GM12878 (cell line): ENCODE data around the gene CXCL14. TPM values are rescaled to one million over a fixed set of nuclear protein-coding genes. Genes with fewer than 3 reads are reported as not detected.

Experiments used
- ATAC-seq: fragments of 200-7000 bp; cut with Tn5 transposase; 3 replicates; pipeline ENCODE4 v1.9.1; 2020; ENCODE audit warnings: mild to moderate bottlenecking, moderate library complexity
- BruUV-seq: library from RNA; stranded (reverse); fragments of 400-500 nt; replicated peaks from 2 replicates; lab custom pipeline; 2021; lab: Mats Ljungman, UMichigan
- CTCF ChIA-PET: fragments of 300-600 bp; sonication (Branson Sonifier 250); formaldehyde crosslinking; extraction: SDS; loops from one replicate; lab custom pipeline; 2021; ENCODE audit warnings: inconsistent platforms; lab: Yijun Ruan, JAX
- POLR2A ChIA-PET: fragments of 350-600 bp; formaldehyde crosslinking; extraction: SDS; loops from one replicate; lab custom pipeline; 2021; ENCODE audit warnings: inconsistent platforms; lab: Charles Lee
- RAD21 ChIA-PET: fragments of 300-600 bp; sonication (Branson Sonifier 250); formaldehyde crosslinking; loops from one replicate; lab custom pipeline; 2023; ENCODE audit warnings: antibody characterized with exemption; ENCODE audit not compliant: unreplicated experiment; lab: Charles Lee
- SMC1A ChIA-PET: fragments of 300-600 bp; sonication (Branson Sonifier 250); formaldehyde crosslinking; loops from one replicate; lab custom pipeline; 2023; ENCODE audit not compliant: unreplicated experiment, uncharacterized antibody; lab: Charles Lee
- DNase-seq: peaks from one replicate; pipeline ENCODE4 v3.0.0-alpha.2; 2011; ENCODE audit warnings: low read depth, low spot score
- FAIRE-seq: peaks from 3 replicates; lab custom pipeline; 2011; peaks lifted over from hg19 to GRCh38; lab: Jason Lieb, UNC
- H2AFZ ChIP-seq: 2 replicates; pipeline ENCODE4 v1.6.0; 2011; ENCODE audit warnings: low read depth, low read length, control low read depth; ENCODE audit not compliant: control insufficient read depth
- H3K27ac ChIP-seq: 2 replicates; pipeline ENCODE4 v1.5.1; 2011; ENCODE audit warnings: control low read depth; ENCODE audit not compliant: control insufficient read depth, insufficient read depth
- H3K27me3 ChIP-seq, 2 experiments: replicated peaks in 1 of 2; 2 replicates each; pipeline versions ENCODE4 v1.6.0 to v1.6.1; 2011; ENCODE audit warnings: low read length in 1 of 2; ENCODE audit not compliant: control insufficient read depth in 2 of 2, insufficient read depth in 2 of 2
- H3K36me3 ChIP-seq, 2 experiments: 2 replicates each; pipeline ENCODE4 v1.5.1; 2011; ENCODE audit warnings: low read length in 1 of 2; ENCODE audit not compliant: control insufficient read depth in 2 of 2, insufficient read depth in 2 of 2
- H3K4me1 ChIP-seq: 2 replicates; pipeline ENCODE4 v1.6.1; 2011; ENCODE audit warnings: mild to moderate bottlenecking, low read length, moderate library complexity, mixed read lengths; ENCODE audit not compliant: control insufficient read depth, insufficient read depth
- H3K4me2 ChIP-seq: 2 replicates; pipeline ENCODE4 v1.6.0; 2011; ENCODE audit warnings: control low read depth; ENCODE audit not compliant: control insufficient read depth, insufficient read depth
- H3K4me3 ChIP-seq: fragments of 200-600 bp; sonication (generic); 2 replicates; pipeline ENCODE4 v1.5.1; 2016
- H3K79me2 ChIP-seq: 2 replicates; pipeline ENCODE4 v1.6.0; 2011; ENCODE audit warnings: low read length; ENCODE audit not compliant: control insufficient read depth, insufficient read depth
- H3K9ac ChIP-seq: 2 replicates; pipeline ENCODE4 v1.8.0; 2011; ENCODE audit warnings: low read length, control low read depth, mixed read lengths; ENCODE audit not compliant: control insufficient read depth, insufficient read depth
- H3K9me3 ChIP-seq: replicated peaks from 3 replicates; pipeline ENCODE4 v1.5.1; 2011; ENCODE audit warnings: mild to moderate bottlenecking, low read length; ENCODE audit not compliant: control insufficient read depth, insufficient read depth
- H4K20me1 ChIP-seq: 2 replicates; pipeline ENCODE4 v1.6.0; 2011; ENCODE audit not compliant: control insufficient read depth, insufficient read depth
- CTCF ChIP-seq, 3 experiments: IDR thresholded peaks in 2 of 3; conservative IDR thresholded peaks in 1 of 3; 2 replicates each; pipeline ENCODE4 v1.5.1; 2011; ENCODE audit warnings: low read depth in 3 of 3, low read length in 3 of 3, mild to moderate bottlenecking in 3 of 3, control low read depth in 2 of 3, moderate library complexity in 2 of 3, inconsistent platforms in 1 of 3, mixed read lengths in 1 of 3; ENCODE audit not compliant: control insufficient read depth in 2 of 3, insufficient read depth in 1 of 3; ENCODE audit errors: extremely low read depth in 1 of 3
- SMC3 ChIP-seq: IDR thresholded peaks from 2 replicates; pipeline ENCODE4 v1.6.1; 2011; ENCODE audit warnings: low read length, improper control_type of control experiment, borderline replicate concordance
- ZZZ3 ChIP-seq: IDR thresholded peaks from 2 replicates; pipeline ENCODE4 v1.6.1; 2011; ENCODE audit warnings: low read depth; ENCODE audit not compliant: control insufficient read depth, insufficient read length
- WGBS: methylation state at CpG from one replicate; pipeline ENCODE4 v1.1.6; 2016; ENCODE audit warnings: low lambda C conversion rate; ENCODE audit not compliant: insufficient replicate concordance, insufficient coverage; ENCODE audit errors: missing lambda C conversion rate; 5-methylcytosine and 5-hydroxymethylcytosine counted together
- in situ Hi-C: fragments of 300-500 bp; cut with MboI; formaldehyde crosslinking; loops from 9 replicates; pipeline ENCODE4 v1.14.3; 2018; ENCODE audit warnings: mixed read lengths
- intact Hi-C: fragments of 100-400 bp; cut with micrococcal nuclease; formaldehyde crosslinking; loops from one replicate; pipeline ENCODE4 v1.14.2; 2022; ENCODE audit not compliant: unreplicated experiment
- polyA plus RNA-seq, 11 experiments: library from polyadenylated mRNA; depleted of rRNA in 4 of 11; unstranded in 6 of 11; stranded (reverse) in 5 of 11; fragments of >200 nt; fragmentation: Nextera tagmentation in 4 of 11; fragmentation: Illumina TruSeq in 1 of 11; extraction: Ambion mirVana in 4 of 11; extraction: Trizol in 1 of 11; gene quantifications; 1 replicate in 1 of 11; 2 replicates in 10 of 11; pipeline versions ENCODE4 v1.2.1 to v1.2.3, GENCODE V29; 2011 to 2016; ENCODE audit warnings: inconsistent platforms in 2 of 11, missing spikeins in 2 of 11, low read depth in 1 of 11
- total RNA-seq, 4 experiments: library from RNA; depleted of rRNA in 3 of 4; stranded (reverse); fragments of >200 nt in 3 of 4; fragmentation: Illumina TruSeq in 1 of 4; extraction: Trizol in 1 of 4; gene quantifications; 2 replicates each; pipeline versions ENCODE4 v1.2.1 to v1.2.3, GENCODE V29; 2013 to 2021

CXCL14 gene
- total and polyA plus RNA-seq, 10 of the 15 experiments (the other 5 are each of a cell fraction or from before 2014, with no cell fraction given) = 0.05 TPM; not detected in 9

GRCh38 chr5:135569755-135570452 lies 8.9 kb downstream of the CXCL14 start:
- no peaks in the 10 kb centered on the region; the same call in 1 of the 2 replicates for H3K4me1 ChIP-seq
- H3K27ac ChIP-seq = no peak overlapping the region
- intact Hi-C loops (no loop called here), in situ Hi-C loops (no loop called here)
- ChIA-PET POLR2A (interaction anchor here (0.7 kb wide), 1 partner anchor 286 kb away, joined by 3 read pairs; no protein-coding TSS in a partner anchor), RAD21 (no interaction called here), SMC1A (no interaction called here), CTCF (interaction anchor here (0.5 to 6.6 kb wide), 8 partner anchors 9 to 1490 kb away, joined by 3 to 68 read pairs (median 9); no protein-coding TSS in a partner anchor)
- no peaks in the 10 kb centered on the region for H3K79me2 ChIP-seq
- no peaks in the 10 kb centered on the region for H3K9me3 ChIP-seq
- no peak overlapping the region for H3K9ac ChIP-seq
- DNase-seq (no peak), FAIRE-seq (no peak), ATAC-seq (peak; percentile 68)
- TF ChIP-seq SMC3 = peak; percentile 12; the same call in 1 of the 2 replicates
- TF ChIP-seq ZZZ3 = no peak
- peak; percentile 33 to 56 (median 39); a peak in 5 of 6 replicates for TF ChIP-seq CTCF (IDR thresholded peaks at IDR 0.05 in 2 of 3, conservative IDR thresholded peaks at IDR 0.05 in 1 of 3; ENCODE audit: control insufficient read depth in 2 of 3, extremely low read depth in 1 of 3, insufficient read depth in 1 of 3, low read depth in 3 of 3, low read length in 3 of 3)
- no peak overlapping the region for H2AFZ ChIP-seq
- no peak overlapping the region for H3K4me2 ChIP-seq
- H3K27me3 ChIP-seq = no peaks in the 10 kb centered on the region
- no peak overlapping the region for H3K4me3 ChIP-seq
- no TSS peak for BruUV-seq
- H3K36me3 ChIP-seq = no peaks in the 10 kb centered on the region
- no peaks in the 10 kb centered on the region for H4K20me1 ChIP-seq
- 8% methylated on average over 10 of the region's 10 CpGs for WGBS
